Measurements from ENCODE around the gene MDN1.

DNA sequence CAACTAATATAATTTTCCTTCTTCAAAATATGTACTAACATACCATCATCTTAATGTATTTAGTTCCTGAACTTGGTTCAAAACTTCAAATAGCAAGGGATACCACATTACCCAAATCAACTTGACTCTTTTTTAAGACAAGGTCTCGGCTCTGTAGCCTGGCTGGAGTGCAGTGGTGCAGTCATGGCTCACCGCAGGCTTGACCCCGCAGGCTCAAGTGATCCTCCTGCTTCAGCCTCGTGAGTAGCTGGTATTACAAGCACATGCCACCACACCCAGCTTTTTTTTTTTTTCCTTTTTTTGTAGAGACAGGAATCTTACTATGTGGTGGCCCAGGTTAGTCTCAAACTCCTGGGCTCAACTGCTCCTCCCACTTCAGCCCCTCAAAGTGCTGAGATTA, 125.2 kb downstream of the MDN1 start:
- TF ChIP-seq, protein P1, sequence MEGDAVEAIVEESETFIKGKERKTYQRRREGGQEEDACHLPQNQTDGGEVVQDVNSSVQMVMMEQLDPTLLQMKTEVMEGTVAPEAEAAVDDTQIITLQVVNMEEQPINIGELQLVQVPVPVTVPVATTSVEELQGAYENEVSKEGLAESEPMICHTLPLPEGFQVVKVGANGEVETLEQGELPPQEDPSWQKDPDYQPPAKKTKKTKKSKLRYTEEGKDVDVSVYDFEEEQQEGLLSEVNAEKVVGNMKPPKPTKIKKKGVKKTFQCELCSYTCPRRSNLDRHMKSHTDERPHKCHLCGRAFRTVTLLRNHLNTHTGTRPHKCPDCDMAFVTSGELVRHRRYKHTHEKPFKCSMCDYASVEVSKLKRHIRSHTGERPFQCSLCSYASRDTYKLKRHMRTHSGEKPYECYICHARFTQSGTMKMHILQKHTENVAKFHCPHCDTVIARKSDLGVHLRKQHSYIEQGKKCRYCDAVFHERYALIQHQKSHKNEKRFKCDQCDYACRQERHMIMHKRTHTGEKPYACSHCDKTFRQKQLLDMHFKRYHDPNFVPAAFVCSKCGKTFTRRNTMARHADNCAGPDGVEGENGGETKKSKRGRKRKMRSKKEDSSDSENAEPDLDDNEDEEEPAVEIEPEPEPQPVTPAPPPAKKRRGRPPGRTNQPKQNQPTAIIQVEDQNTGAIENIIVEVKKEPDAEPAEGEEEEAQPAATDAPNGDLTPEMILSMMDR (IDR thresholded peaks at IDR 0.05) = no peak
- no peak for TF ChIP-seq POLR2A (IDR thresholded peaks at IDR 0.05)
